IPS-18c (cell line): ENCODE measurements around the gene GOLGA1.
A peak's percentile ranks its signal among the peaks of the same experiment; 100 is the strongest.
"Not testable (repeated sequence)": the region's sequence is repeated elsewhere in the genome, so short reads cannot be mapped to it uniquely, and the experiment has no call there.

Experiments
- H3K4me3 ChIP-seq: 2 replicates; pipeline ENCODE4 v1.7.0; 2013; ENCODE audit warnings: low read depth, mild to moderate bottlenecking, low read length, moderate library complexity; ENCODE audit not compliant: insufficient read depth
- H3K9me3 ChIP-seq: one replicate; pipeline ENCODE4 v1.6.1; 2013; ENCODE audit warnings: mild to moderate bottlenecking, low read length, moderate library complexity; ENCODE audit not compliant: control insufficient read depth, insufficient read depth

GOLGA1 gene

DNA sequence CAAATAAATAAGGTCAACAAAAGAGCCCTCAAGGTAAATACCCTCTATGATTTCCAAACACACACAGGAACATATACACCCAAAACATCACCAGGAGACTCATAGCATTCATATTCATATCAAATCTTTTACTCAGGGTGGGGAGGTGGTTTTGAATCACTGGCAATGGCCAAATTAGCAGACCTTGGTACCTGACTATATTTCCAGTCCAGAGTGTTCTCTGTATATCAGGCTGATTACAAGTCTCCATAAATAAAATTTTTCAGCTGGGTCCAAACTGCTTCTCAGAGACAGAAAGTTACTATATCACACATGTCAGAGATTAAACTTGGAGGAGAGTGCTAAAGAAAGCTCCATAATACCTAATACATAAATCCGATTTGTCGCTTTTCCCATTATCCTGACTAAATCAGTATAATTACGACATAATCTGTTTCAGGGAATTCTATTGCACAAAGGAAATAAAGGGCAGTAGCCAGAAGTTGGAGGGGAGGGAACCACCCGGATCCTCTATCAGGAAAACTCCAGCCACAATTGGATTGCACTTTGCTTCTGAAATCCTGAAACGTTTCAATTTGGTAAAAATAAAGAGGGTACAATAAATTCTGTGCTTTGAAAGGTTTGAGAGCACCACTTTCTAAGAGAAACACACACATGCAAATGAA lies 7.0 kb upstream of the GOLGA1 start:
- Histone ChIP-seq H3K9me3 (no peaks in the 10 kb centered on the region), H3K4me3 (no peak overlapping the region)

DNA sequence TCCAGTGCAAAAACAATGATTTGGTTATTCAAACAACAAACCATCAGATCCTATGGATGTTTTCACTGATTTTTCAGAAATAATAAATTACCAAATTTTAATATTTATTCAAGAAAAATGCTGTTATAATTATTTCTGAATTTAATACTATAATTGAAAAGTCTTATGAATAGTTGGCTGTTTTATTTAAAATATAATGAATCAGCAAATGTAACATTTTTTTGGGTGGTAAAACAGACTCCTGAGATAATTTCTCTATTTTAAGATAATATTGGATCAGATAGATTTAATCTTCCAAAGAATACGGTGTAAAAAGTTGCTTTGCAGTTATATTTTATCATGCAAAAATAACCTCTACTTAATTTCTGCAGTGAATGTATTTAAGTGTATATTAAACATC lies 5.3 kb upstream of the GOLGA1 start:
- Histone ChIP-seq H3K4me3 (no peak overlapping the region), H3K9me3 (no peaks in the 10 kb centered on the region)

DNA sequence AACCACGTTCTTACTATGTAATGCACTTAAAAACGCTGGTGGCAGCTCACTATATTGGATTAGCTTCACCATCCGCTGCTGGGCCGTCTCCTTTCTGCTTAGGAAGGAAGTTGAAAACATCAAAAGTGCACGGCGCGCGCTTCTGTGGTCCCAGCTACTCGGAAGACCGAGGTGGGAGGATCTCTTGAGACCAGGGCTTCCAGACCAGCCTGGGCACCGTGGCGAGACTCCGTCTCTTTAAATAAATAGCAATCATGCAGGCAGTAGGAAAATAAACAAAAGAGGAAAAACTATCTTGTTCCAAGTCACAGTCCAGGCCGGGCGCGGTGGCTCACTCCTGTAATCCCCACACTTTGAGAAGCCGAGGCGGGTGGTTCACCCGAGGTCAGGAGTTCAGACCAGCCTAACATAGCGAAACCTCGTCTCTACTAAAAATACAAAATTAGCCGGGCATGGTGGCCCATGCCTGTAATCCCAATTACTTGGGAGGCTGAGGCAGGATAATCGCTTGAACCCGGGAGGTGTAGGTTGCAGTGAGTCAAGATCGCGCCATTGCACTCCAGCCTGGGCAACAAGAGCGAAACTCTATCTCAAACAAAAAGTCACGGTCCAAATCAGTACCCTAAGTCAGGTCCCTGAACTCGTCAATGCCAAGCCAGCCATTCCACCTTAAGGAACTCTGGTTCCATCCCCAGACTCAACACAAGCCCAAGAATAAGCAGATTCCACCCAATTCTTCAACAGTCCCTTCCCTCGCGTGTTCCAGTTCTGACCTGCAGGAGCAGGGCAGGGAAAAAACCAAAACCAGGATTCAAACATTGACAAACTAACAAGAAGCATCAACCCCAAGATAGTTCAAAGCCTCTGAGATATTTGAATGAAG lies 1.0 kb upstream of the GOLGA1 start:
- no peaks in the 10 kb centered on the region for H3K9me3 ChIP-seq
- H3K4me3 ChIP-seq = peak overlapping the region; percentile 84

DNA sequence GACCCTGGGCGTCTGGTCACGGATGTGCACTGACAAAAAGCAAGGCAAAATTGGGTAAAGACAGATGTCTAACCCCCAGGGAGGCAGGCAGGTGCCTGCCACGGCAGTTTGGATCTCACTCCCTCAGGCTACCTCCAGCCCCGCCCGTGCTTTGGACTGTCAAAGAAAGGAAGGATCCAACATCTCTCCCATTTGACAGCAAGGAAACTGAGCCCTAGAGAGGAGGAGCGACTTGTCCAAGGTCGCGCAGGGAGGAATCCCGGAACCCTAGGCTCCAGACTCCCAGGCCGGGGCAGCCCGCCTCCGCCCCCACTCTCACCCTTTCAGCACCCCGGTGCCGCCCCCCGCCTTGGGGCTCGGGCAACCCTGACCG lies 376 bp downstream of the GOLGA1 start:
- H3K9me3 ChIP-seq = no peaks in the 10 kb centered on the region
- H3K4me3 ChIP-seq = peak overlapping the region; percentile 84

DNA sequence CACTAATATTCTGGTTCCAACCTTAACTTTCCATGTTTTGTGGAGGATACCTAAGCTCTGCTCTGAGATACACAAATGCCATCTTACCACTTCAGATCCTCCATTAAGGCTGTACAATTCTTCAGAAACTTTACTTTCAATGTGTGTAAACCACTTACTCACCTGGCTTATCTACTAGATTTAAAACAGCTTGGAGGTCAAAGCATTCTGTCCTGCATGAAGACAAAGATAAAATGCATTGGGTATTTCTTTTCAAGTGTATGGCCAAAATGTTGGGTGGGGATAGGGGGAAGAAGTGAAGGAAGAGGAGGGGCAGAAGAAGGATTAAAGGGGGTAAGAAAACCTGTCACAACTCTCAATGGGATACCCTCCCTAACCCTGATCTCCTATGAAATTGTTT lies 939 bp downstream of the GOLGA1 start:
- Histone ChIP-seq H3K4me3 (peak overlapping the region; percentile 84), H3K9me3 (no peaks in the 10 kb centered on the region)

DNA sequence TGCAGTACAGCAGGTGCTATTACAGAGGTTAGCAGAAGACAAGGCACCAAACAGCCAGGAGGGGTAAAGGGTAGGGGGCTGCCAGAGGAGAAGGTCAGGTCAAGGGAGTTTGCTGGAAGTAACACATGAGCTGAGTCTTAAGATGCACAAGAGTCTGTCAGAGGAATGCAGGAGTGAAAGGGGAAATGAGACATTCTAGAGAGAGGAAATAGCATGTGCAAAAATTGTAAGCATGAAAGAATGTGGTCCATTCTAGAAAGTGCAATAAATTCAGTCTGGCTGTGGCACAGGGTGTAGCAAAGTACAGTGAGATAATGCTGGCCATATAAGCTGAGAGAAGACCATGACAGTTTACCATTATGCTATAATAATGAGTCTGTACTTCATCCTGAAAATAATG lies 6.6 kb downstream of the GOLGA1 start:
- H3K4me3 ChIP-seq = no peak overlapping the region
- H3K9me3 ChIP-seq = no peaks in the 10 kb centered on the region

DNA sequence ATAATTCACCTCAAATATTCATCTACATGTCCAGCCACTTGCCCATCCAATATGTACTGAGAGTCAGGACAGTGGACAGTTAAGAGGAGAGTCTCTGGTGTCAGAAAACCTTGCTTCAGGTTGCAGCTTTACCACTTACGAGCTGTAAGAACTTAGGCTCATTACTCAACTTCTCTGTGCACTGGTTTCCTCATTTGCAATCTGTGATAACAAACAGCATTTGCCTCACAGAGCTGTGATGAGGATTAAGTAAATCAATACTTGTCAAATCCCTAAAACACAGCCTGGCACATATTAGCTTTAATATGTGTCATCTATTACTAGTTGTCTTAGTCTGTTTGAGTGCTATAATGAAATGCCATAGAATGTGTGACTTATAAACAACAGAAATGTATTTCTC lies 8.6 kb downstream of the GOLGA1 start:
- no peaks in the 10 kb centered on the region for H3K9me3 ChIP-seq
- H3K4me3 ChIP-seq = no peak overlapping the region

DNA sequence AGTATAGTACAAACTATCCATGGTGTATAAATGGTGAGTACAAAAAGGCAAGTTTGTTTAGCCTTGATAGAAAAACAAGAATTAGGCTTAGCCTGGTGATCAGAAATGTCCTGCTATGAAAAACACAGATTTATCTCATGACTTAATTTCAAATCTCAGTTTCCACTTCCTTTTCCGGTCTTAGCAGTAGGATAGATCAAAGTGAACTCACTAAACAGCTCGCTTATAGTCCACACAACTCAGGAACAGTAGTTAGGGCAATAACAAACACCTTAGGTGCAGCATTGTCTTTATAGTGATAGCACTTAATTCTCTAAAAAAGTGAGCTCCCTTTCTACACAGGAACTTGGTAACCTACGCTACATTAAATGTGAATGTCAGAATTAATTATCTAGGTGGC lies 11.4 kb downstream of the GOLGA1 start:
- H3K4me3 ChIP-seq = no peak overlapping the region

DNA sequence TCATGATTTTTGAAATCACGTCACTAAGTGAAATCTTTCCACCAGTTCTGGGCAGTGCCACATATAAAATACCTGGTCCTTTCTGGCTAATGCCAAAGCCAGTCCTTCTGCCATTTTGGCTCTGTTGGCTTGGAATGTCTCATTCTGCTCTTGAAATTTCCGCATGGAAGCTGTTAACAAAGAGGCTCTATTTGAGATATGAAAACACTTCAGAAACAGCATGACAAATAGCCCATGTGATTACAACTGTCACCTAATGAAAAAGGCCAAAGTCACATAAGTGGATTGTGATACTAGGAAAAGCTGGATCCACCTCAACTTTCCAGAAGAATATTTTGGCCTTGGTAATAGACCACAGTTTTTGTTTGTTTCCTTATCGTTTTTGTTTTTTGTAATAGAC lies 12.8 kb downstream of the GOLGA1 start:
- H3K4me3 ChIP-seq = no peak overlapping the region
- H3K9me3 ChIP-seq = no peaks in the 10 kb centered on the region

More for the DNA sequence above, 11.4 kb downstream of the GOLGA1 start:
- no peaks in the 10 kb centered on the region for H3K9me3 ChIP-seq

DNA sequence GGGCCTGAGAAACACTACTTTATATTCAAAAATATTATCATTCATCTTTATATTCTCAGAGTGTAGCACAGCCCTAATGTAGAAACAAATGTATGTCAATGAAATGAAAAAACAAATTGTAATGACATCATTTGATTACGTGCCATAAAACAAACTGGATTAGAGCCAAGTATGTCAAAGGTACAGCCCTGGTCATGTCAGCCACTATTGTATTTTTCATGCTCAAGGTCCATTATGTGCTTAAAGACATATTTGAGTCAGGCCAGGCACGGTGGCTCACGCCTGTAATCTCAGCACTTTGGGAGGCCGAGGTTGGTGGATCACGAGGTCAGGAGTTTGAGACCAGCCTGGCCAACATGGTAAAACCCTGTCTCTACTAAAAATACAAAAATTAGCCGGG lies 20.5 kb downstream of the GOLGA1 start:
- not testable (repeated sequence) for H3K4me3 ChIP-seq, H3K9me3 ChIP-seq

DNA sequence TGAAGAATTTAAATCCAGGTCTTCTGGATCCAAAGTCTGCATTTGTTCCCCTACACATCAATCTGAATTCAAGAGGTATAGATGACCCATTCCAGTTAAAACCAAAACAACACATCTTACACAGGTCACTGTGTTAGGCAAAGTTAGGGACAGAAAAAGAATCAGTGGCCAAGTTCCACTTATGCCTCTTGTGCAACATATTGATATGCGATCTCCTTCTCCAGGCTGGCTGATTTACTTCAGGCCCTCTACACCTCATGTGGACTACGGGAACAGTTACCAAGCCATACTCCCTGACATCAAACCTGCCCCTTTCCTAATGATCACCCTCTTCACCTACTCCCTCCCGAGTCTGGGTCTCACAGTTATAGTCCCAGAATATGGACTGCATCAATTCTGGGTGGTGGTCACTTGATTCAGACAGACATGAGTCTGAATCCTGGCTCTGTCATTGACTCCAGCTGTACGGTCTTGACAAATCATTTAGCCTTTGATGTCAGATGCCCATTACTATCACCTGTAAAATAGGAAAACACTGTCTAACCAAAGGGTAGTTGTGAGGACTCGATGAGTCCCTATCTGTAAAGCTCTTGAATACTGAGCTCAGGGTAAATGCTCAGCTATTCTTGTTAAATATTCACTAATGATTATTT lies 26.0 kb downstream of the GOLGA1 start:
- Histone ChIP-seq H3K9me3 (no peaks in the 10 kb centered on the region), H3K4me3 (no peak overlapping the region)

DNA sequence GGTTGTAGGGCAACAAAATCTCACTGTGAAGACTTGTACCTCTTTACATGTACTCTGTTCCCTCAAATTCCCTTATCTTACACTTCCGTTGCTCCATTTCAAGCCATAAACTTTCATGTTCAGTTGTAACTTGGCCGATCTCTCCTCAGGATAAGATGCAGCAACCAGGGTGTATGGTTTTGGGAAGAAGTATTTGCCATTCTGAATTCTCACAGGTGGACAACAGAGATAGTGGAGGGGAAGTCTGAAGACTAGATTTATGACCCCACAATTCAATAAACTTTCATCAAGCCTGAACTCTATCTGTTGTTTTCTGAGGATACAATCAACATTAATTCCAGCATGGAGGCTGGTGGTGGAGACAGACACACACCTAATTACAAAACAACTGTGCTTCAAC lies 27.5 kb downstream of the GOLGA1 start:
- Histone ChIP-seq H3K4me3 (no peak overlapping the region), H3K9me3 (no peaks in the 10 kb centered on the region)

DNA sequence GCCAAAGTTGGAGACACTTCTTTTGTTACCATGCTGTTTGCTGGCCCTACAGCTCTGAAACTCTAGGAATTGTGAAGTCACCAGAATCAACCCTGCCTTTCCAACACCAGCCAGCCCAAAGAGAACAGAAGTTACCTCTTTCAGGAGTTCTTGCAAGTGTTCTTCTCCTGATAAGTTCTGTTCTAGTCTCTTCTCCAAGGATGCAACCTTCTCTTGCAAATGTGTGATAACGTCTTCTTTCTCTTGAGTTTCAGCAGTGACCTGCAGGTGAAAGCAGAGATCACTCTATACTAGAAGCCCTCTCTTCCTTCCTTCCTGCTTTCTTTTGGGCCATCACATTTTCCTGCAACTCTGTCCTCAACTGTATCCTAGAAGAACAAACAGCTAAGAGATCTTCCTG lies 29.1 kb downstream of the GOLGA1 start:
- H3K9me3 ChIP-seq = no peaks in the 10 kb centered on the region
- no peak overlapping the region for H3K4me3 ChIP-seq

DNA sequence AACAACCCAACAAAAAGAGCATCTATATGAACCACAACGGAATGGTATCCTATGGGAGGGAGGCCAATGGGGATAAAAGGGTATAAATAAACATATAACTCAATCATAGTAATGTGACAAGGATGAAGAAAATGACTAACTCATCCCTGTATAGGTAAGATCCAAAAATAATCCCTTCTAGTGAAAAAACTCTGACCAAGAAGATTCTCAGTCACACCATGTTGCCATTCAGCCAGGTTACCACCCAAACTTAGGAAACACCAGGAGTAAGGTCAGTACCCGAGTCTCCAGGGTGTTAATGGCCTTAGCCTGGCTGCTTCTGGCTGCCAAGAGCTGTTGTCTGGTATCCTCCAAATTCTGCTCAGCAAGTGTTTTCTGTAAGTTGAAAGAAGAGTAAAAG lies 32.8 kb downstream of the GOLGA1 start:
- no peaks in the 10 kb centered on the region for H3K9me3 ChIP-seq
- H3K4me3 ChIP-seq = no peak overlapping the region

DNA sequence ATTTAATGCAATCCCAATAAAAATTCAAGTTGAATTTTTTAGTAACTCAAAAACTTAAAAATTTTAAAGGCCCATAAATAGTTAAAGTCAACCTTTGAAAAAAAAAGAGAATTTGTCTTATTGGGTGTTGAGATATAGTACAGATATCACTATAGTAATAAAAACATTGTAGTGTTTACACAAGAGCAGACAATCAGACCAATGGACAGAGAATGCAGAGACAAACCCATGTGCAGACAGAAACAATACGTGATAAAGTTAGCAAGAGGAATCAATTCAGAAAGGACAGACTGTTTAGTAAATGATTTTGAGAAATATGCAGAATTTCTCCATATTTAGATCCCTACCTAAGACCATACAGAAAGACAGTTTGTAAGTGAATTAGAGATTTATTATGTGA lies 33.9 kb downstream of the GOLGA1 start:
- Histone ChIP-seq H3K4me3 (no peak overlapping the region), H3K9me3 (no peaks in the 10 kb centered on the region)

DNA sequence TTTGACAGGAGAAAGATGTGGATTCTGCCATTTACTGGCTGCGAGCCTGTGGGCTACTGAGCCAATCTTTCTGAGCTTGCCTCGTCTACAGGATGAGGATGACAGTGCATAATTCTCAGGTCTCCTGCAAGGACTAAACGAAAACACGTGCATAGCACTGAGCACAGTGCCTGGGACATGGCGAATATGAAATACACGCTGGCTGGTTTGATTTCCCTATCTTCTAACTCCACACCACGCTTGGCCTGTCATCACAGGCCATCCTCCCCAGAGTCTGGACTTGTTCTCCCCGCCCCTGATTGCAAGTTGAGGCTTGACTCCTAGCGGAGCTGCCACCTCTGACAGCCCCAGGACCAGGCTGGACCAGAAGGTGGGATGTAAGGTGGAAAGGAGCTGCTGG lies 41.0 kb downstream of the GOLGA1 start:
- Histone ChIP-seq H3K4me3 (no peak overlapping the region), H3K9me3 (no peaks in the 10 kb centered on the region)

DNA sequence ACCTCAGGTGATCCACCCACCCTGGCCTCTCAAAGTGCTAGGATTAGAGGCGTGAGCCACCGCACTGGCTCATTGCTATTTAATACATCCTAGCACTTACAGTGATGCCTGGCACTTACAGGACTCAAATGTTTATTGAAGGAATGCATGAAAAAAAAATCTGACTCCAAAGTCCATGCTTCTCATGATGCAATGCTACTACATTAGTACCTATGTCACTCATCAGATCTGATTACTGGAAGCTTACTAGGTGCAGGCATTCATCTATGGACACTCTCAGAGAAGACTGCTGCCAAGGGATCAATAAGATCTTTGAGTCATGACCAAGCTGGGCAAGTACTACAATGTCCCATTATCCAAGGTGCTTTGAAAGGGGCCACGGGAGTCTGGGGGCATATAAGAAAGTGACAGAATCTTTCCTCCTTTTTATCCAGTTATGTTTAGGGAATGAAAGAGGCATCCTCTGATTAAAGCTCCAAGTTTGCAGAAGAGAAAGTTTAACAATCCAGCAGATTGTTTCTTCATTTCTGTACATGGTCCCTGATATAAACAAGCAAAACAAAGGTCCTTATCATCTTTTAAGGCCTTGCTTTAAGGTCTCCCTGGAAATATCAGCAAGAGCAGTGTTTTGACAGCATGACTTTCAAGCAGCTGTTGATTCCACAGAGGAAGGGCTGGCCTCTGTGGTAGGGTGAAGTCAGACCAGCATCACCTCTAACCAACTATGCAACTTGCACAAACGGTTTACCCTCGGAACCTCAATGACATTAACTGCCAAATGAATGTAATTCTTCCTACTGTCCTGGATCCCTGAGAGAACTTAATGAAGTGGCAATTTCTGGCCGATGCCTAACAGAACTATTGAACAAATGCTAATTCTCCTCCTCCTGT lies 43.1 kb downstream of the GOLGA1 start:
- Histone ChIP-seq H3K9me3 (no peaks in the 10 kb centered on the region), H3K4me3 (no peak overlapping the region)
